ENCODE data around the gene FITM1.

- TF ChIP-seq BHLHE40 (IDR thresholded peaks at IDR 0.05; ENCODE audit: borderline replicate concordance) (no peak), FOXM1 (IDR thresholded peaks at IDR 0.05; ENCODE audit: borderline replicate concordance) (no peak), ELF4 (IDR thresholded peaks at IDR 0.05) (no peak), FOXK2 (IDR thresholded peaks at IDR 0.05) (no peak), SP1 (IDR thresholded peaks at IDR 0.05) (no peak), SUZ12 (IDR thresholded peaks at IDR 0.05) (no peak), NFRKB (IDR thresholded peaks at IDR 0.05) (no peak), ARNT (IDR thresholded peaks at IDR 0.05) (no peak), LEF1 (IDR thresholded peaks at IDR 0.05; ENCODE audit: borderline replicate concordance) (no peak)
These were observed 47.9 kb upstream of the FITM1 start for GRCh38 chr14:24082411-24083080.
